GM18868 (cell line): ENCODE data around the gene OTUD6A.
"Not testable (repeated sequence)": the region's sequence is repeated elsewhere in the genome, so short reads cannot be mapped to it uniquely, and the experiment has no call there.

Source experiments
- ATAC-seq: cut with Tn5 transposase; IDR thresholded peaks from one replicate; pipeline ENCODE4 v1.9.1; 2021; ENCODE audit warnings: mild to moderate bottlenecking, moderate library complexity; ENCODE audit not compliant: unreplicated experiment

The OTUD6A gene

DNA sequence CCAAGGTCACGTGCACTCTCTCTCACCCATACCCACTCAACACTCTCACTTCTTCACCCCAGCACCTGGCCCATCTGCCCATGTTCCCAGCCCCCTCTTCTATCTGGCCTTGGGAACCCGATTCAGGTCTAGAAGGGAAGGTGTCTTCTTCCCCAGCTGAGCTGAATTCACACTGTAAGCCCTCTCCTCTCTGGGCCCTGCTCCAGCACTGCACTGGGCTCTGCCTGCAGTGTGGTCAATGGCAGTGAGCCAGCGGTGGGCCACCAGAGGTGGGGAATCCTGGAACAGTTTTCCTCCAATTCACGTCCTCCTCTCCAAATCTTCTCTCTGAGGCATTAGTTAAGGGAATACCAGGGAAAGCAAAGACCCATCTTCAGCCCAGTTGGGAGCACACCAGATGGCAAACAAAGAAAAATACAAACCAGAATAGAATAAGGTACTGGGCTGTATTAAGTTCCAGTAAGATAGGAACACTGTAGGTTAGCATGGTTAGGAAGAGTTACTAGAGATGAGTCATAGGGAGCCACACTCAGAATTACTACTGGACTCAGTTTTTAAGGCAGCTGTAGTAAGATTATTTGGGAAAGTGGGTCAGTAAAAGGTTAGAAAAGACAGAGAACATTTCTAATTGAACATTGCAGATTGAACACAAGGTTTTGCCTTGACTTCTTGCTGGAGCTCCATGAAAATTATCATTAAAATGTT, 17.6 kb upstream of the OTUD6A start:
- ATAC-seq, result no peak

DNA sequence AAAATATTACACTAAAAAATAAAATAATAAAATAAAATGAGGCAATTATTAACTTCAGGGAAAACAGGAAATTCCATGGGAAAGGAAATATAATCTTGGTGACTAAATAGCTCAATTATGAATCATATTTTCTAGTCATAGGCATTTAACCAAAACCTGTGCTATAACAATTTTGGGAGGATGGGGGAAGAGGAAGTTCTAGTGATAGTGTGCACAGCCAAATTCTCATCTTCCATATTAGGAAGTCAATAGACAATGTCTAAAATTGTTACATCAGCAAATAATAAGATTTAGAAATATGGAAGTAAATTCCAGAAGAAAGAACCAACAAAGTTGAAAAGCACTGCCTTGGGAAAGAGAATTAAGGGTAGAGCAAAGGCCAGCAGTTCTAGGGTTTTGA, 15.3 kb upstream of the OTUD6A start:
- no peak for ATAC-seq

- no peak for ATAC-seq
Observed at GRCh38 chrX:70049406-70049805, 12.9 kb upstream of the OTUD6A start.

GRCh38 chrX:70049925-70050324, 12.3 kb upstream of the OTUD6A start, which contains the start of gene AWAT2:
AWAT2 (minus strand) TSS chrX:70049938; CDS start chrX:70049932, 6 bp downstream.
- no peak for ATAC-seq

GRCh38 chrX:70052895-70053615, 9.2 kb upstream of the OTUD6A start:
- no peak for ATAC-seq

DNA sequence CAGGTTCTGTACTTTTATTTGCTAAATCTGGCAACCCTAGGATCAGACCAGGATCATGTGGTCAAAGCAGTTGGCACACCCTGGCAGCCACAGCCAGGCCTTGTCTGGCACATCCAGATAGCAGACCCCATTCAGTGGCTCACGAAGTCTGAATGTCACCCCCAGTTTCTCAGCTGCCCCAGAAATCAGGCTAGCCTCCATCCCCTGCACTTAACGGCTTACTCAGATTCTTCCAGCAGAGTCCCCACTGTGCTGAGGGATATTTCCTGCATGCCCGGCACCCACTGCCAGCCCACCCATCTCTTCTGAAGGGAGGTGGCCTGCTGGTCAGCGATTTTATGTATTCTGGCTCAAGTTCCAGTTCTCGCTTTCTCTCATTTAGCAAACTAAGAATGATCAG, 7.9 kb upstream of the OTUD6A start:
- ATAC-seq, result no peak

DNA sequence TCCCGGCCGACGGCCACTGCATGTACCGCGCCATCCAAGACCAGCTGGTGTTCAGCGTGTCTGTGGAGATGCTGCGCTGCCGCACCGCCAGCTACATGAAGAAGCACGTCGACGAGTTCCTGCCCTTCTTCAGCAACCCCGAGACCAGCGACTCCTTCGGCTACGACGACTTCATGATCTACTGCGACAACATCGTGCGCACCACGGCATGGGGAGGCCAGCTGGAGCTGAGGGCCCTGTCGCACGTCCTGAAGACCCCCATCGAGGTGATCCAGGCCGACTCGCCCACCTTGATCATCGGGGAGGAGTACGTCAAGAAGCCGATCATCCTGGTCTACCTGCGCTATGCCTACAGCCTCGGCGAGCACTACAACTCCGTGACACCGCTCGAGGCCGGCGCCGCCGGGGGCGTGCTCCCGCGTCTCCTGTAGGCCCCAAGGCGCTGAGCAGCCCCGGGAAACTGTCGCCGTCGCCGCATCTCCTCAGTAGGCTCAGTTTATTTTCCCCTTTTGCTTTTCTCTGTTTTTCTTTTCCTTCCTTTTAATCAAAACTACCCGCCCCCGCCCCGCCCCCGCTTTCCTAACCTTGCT, 799 bp downstream of the OTUD6A start:
- ATAC-seq, result no peak

GRCh38 chrX:70066646-70067045, 4.4 kb downstream of the OTUD6A start:
- ATAC-seq, result no peak

GRCh38 chrX:70079297-70079696, 17.0 kb downstream of the OTUD6A start:
- ATAC-seq, result no peak

DNA sequence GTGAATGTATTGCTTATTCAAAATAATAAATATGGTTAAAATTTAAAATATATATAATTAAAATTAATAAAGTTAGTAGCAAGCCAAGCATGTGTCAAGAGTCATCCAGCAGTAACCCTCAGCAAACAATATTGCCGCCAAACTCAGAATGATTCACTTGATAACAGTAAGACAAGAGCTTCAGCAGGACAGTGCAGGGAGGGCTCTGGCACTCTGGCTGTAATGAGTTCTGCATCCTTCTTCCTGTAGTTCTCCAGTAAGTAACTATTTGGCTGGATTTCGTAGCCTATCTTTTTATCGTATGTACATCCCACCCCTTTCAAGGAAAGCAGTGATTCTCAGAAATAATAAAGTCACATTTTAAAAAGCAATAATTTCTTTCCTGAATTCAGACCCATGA, 17.6 kb downstream of the OTUD6A start:
- no peak for ATAC-seq

- ATAC-seq, result no peak
Observed at GRCh38 chrX:70082723-70083122, 20.5 kb downstream of the OTUD6A start.

- ATAC-seq, result no peak
Observed at GRCh38 chrX:70084592-70085240, 22.5 kb downstream of the OTUD6A start.

- ATAC-seq, result no peak
Observed at GRCh38 chrX:70087857-70088630, 25.8 kb downstream of the OTUD6A start.

DNA sequence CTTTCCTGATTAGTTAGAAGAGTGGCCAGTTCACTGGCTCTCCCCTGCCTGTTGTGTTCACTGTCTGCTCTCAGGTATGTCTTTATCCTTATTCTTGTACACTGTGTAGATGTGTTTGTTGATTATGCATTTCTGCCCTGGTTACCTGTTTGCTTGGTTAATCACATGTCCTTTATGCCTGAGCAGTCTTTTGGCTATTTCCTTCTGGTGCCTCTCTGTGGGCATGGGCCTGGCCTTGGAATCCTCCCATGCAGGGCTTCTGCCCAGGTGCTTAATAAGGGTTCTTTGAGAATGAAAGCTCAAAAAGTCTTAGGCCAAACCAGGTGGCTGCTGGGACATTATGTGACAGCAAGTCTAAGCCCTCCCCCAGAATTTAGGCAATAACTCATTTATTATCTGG, 26.5 kb downstream of the OTUD6A start:
- no peak for ATAC-seq

DNA sequence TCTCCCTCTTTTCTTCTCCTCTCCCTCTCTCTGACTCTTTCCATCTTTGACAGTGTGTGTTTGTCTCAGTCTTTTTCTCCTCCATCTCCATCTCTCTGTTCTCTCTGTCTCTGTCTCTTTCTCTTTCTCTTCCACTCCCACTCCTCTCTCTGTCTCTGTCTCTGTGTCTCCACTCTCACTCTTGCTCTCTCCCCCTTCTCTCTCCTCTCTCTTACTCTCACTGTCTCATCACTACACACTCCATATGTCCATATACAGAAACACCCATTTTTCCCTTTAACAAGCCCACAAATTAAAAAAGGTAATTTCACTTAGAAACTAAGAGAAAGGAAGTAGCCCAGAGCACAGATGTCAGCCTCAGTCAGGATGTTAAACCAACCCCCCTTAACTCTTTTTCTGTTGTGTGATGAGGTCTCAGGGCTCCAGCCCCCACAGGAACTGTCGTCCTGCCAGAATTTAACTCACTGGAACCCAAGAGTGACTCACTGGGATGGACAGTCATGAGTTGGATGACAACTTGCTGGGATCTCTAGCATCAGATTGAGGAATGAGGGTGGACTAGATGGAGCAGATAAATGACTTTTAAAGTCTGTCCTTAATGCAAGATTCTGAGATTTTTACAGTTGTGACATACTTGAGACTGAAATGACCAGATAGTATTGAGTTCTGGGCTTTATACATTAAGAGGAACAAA, 27.5 kb downstream of the OTUD6A start:
- no peak for ATAC-seq

DNA sequence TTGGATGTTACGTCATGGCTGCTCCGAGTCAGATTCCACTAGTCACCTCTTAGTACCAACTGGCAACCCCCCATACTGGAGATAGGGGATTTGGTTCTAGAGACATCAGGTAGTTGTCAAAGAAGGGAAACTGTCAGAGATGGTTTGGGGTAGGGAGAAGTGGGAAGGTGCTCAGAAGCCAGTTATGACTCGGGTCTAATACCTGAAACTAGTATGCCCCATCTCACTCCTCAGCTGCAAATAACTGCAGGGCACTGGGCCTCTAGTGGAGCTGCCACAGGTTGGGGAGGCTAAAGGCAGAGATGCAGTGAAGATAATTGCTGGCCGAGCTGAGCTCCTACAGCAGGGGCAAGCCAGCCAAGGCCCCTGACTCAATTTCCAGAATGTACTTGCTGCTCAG, 30.0 kb downstream of the OTUD6A start:
- no peak for ATAC-seq

GRCh38 chrX:70096052-70096451, 33.8 kb downstream of the OTUD6A start:
- no peak for ATAC-seq

GRCh38 chrX:70105229-70105628, 43.0 kb downstream of the OTUD6A start:
- no peak for ATAC-seq

DNA sequence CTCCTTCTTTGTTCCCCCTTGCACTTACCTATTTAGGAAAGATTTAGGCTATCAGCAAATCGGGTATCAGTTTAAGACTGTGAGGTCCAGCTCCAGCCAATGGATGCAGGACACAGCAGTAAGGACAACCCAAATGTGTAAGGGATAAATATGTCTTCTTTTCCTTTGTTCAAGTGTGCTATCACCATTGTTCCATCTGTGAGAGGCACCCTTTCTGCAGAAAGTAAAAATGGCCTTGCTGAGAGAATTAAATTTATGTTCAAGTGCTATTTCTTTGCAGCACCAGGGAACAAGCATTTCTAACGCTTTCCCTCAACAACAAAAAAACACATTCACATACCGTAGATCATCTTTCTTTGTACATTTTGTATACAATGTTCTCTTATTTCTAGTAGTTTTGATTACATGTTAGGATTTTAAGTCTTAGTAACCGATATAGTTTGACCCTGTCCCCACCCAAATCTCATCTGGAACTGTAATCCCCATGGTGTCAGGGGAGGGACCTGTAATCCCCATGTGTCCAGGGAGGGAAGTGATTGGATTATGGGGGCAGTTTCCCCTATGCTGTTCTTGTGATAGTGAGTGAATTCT, 49.3 kb downstream of the OTUD6A start:
- not testable (repeated sequence) for ATAC-seq
